ENCODE results near the gene MSI2.

MSI2 gene

GRCh38 chr17:57425903-57426880 lies 169.9 kb downstream of the MSI2 start:
- no peak for DNase-seq (ENCODE audit: extremely low read depth in 1 of 2, low read depth in 1 of 2)

- DNase-seq (ENCODE audit: extremely low read depth in 1 of 2, low read depth in 1 of 2), result no peak
Observed at GRCh38 chr17:57429966-57430365, 173.6 kb downstream of the MSI2 start.

GRCh38 chr17:57431415-57431814 lies 175.1 kb downstream of the MSI2 start:
- no peak for DNase-seq (ENCODE audit: extremely low read depth in 1 of 2, low read depth in 1 of 2)

- DNase-seq (ENCODE audit: extremely low read depth in 1 of 2, low read depth in 1 of 2), result no peak
Observed at GRCh38 chr17:57432507-57433277, 176.4 kb downstream of the MSI2 start.

GRCh38 chr17:57433452-57433851 lies 177.1 kb downstream of the MSI2 start:
- DNase-seq (ENCODE audit: extremely low read depth in 1 of 2, low read depth in 1 of 2), result no peak

GRCh38 chr17:57434361-57434760 lies 178.0 kb downstream of the MSI2 start:
- DNase-seq (ENCODE audit: extremely low read depth in 1 of 2, low read depth in 1 of 2), result no peak

GRCh38 chr17:57436565-57436964 lies 180.2 kb downstream of the MSI2 start:
- no peak for DNase-seq (ENCODE audit: extremely low read depth in 1 of 2, low read depth in 1 of 2)

- DNase-seq (ENCODE audit: extremely low read depth in 1 of 2, low read depth in 1 of 2), result no peak
Observed at GRCh38 chr17:57438066-57438731, 181.9 kb downstream of the MSI2 start.

- no peak for DNase-seq (ENCODE audit: extremely low read depth in 1 of 2, low read depth in 1 of 2)
Observed at GRCh38 chr17:57439651-57440050, 183.3 kb downstream of the MSI2 start.

GRCh38 chr17:57440522-57441269 lies 184.4 kb downstream of the MSI2 start:
- peak; percentile 30 to 48 for DNase-seq (ENCODE audit: extremely low read depth in 1 of 2, low read depth in 1 of 2)

GRCh38 chr17:57441270-57441600 lies 184.9 kb downstream of the MSI2 start:
- no peak for DNase-seq (ENCODE audit: extremely low read depth in 1 of 2, low read depth in 1 of 2)

- DNase-seq (ENCODE audit: extremely low read depth in 1 of 2, low read depth in 1 of 2), result no peak
Observed at GRCh38 chr17:57442401-57442823, 186.1 kb downstream of the MSI2 start.

- DNase-seq (ENCODE audit: extremely low read depth in 1 of 2, low read depth in 1 of 2), result peak in 1 of 2 donors; percentile 19
Observed at GRCh38 chr17:57442914-57443571, 186.7 kb downstream of the MSI2 start.

- DNase-seq (ENCODE audit: extremely low read depth in 1 of 2, low read depth in 1 of 2), result no peak
Observed at GRCh38 chr17:57443781-57444180, 187.5 kb downstream of the MSI2 start.

- DNase-seq (ENCODE audit: extremely low read depth in 1 of 2, low read depth in 1 of 2), result no peak
Observed at GRCh38 chr17:57444682-57445450, 188.5 kb downstream of the MSI2 start.

- DNase-seq (ENCODE audit: extremely low read depth in 1 of 2, low read depth in 1 of 2), result no peak
Observed at GRCh38 chr17:57445772-57446472, 189.6 kb downstream of the MSI2 start.

- no peak for DNase-seq (ENCODE audit: extremely low read depth in 1 of 2, low read depth in 1 of 2)
Observed at GRCh38 chr17:57447357-57447989, 191.2 kb downstream of the MSI2 start.
